ENCODE results near the gene CHID1.

Gene CHID1

GRCh38 chr11:910044-910588, 494 bp downstream of the CHID1 start:
- DNase-seq (ENCODE audit: low read depth), result no peak

- no peak for DNase-seq (ENCODE audit: low read depth)
Observed at GRCh38 chr11:909406-909805, 1.2 kb downstream of the CHID1 start.

- DNase-seq (ENCODE audit: low read depth), result no peak
Observed at GRCh38 chr11:908273-908672, 2.3 kb downstream of the CHID1 start.

GRCh38 chr11:907668-908067, 2.9 kb downstream of the CHID1 start:
- DNase-seq (ENCODE audit: low read depth), result no peak

- DNase-seq (ENCODE audit: low read depth), result no peak
Observed at GRCh38 chr11:905952-906351, 4.7 kb downstream of the CHID1 start.

GRCh38 chr11:904380-904779, 6.2 kb downstream of the CHID1 start:
- no peak for DNase-seq (ENCODE audit: low read depth)

- DNase-seq (ENCODE audit: low read depth), result no peak
Observed at GRCh38 chr11:901452-902061, 9.1 kb downstream of the CHID1 start.

- DNase-seq (ENCODE audit: low read depth), result no peak
Observed at GRCh38 chr11:900545-900944, 10.1 kb downstream of the CHID1 start.

GRCh38 chr11:899724-900123, 10.9 kb downstream of the CHID1 start:
- DNase-seq (ENCODE audit: low read depth), result no peak

- DNase-seq (ENCODE audit: low read depth), result no peak
Observed at GRCh38 chr11:898540-899190, 11.9 kb downstream of the CHID1 start.

- DNase-seq (ENCODE audit: low read depth), result no peak
Observed at GRCh38 chr11:898143-898511, 12.5 kb downstream of the CHID1 start.

- no peak for DNase-seq (ENCODE audit: low read depth)
Observed at GRCh38 chr11:897253-898142, 13.1 kb downstream of the CHID1 start.

GRCh38 chr11:895331-896110, 15.1 kb downstream of the CHID1 start:
- no peak for DNase-seq (ENCODE audit: low read depth)

GRCh38 chr11:894575-895201, 15.9 kb downstream of the CHID1 start:
- no peak for DNase-seq (ENCODE audit: low read depth)

GRCh38 chr11:893008-893654, 17.5 kb downstream of the CHID1 start:
- no peak for DNase-seq (ENCODE audit: low read depth)

GRCh38 chr11:890794-891540, 19.6 kb downstream of the CHID1 start:
- no peak for DNase-seq (ENCODE audit: low read depth)

- DNase-seq (ENCODE audit: low read depth), result no peak
Observed at GRCh38 chr11:889687-890475, 20.7 kb downstream of the CHID1 start.

GRCh38 chr11:889257-889656, 21.4 kb downstream of the CHID1 start:
- no peak for DNase-seq (ENCODE audit: low read depth)
